GM21737 (cell line): Measurements from ENCODE around the gene MOGAT2.
A peak's percentile ranks its signal among the peaks of the same experiment; 100 is the strongest.
"Not testable (repeated sequence)": the region's sequence is repeated elsewhere in the genome, so short reads cannot be mapped to it uniquely, and the experiment has no call there.

ENCODE experiments used
- ATAC-seq: cut with Tn5 transposase; IDR thresholded peaks from one replicate; pipeline ENCODE4 v1.9.1; 2021; ENCODE audit warnings: mild to moderate bottlenecking, moderate library complexity; ENCODE audit not compliant: unreplicated experiment

Gene MOGAT2

GRCh38 chr11:75717608-75718418 lies at the start of gene MOGAT2:
Gene MOGAT2, plus strand, starts transcription at chr11:75717838. Its CDS starts 51 bp downstream, at chr11:75717889.
- no peak for ATAC-seq

GRCh38 chr11:75668451-75669297 lies 49.0 kb upstream of the MOGAT2 start, which contains the start of gene MAP6:
Gene MAP6, minus strand, starts transcription at chr11:75669038. Its CDS starts 669 bp downstream, at chr11:75668369.
- no peak for ATAC-seq

- no peak for ATAC-seq
Measured at GRCh38 chr11:75673977-75674582, 43.6 kb upstream of the MOGAT2 start.

- no peak for ATAC-seq
Measured at GRCh38 chr11:75677275-75677674, 40.4 kb upstream of the MOGAT2 start.

GRCh38 chr11:75677909-75678308 lies 39.7 kb upstream of the MOGAT2 start:
- ATAC-seq = no peak

- ATAC-seq = no peak
Measured at GRCh38 chr11:75678620-75679259, 38.9 kb upstream of the MOGAT2 start.

GRCh38 chr11:75679566-75679965 lies 38.1 kb upstream of the MOGAT2 start:
- ATAC-seq = no peak

GRCh38 chr11:75683856-75684255 lies 33.8 kb upstream of the MOGAT2 start:
- not testable (repeated sequence) for ATAC-seq

- peak; percentile 58 for ATAC-seq
Measured at GRCh38 chr11:75689863-75690609, 27.6 kb upstream of the MOGAT2 start.

- no peak for ATAC-seq
Measured at GRCh38 chr11:75691804-75692203, 25.8 kb upstream of the MOGAT2 start.

GRCh38 chr11:75697906-75698581 lies 19.6 kb upstream of the MOGAT2 start:
- ATAC-seq = no peak

GRCh38 chr11:75700940-75701339 lies 16.7 kb upstream of the MOGAT2 start:
- ATAC-seq = no peak

GRCh38 chr11:75703695-75704237 lies 13.9 kb upstream of the MOGAT2 start:
- no peak for ATAC-seq

GRCh38 chr11:75705541-75705940 lies 12.1 kb upstream of the MOGAT2 start:
- no peak for ATAC-seq

- no peak for ATAC-seq
Measured at GRCh38 chr11:75706260-75706729, 11.3 kb upstream of the MOGAT2 start.

GRCh38 chr11:75714211-75714610 lies 3.4 kb upstream of the MOGAT2 start:
- ATAC-seq = no peak

- ATAC-seq = no peak
Measured at GRCh38 chr11:75715688-75716087, 1.9 kb upstream of the MOGAT2 start.

GRCh38 chr11:75716659-75717058 lies 979 bp upstream of the MOGAT2 start:
- no peak for ATAC-seq
